ENCODE results near the gene GFRA1. TPM values are rescaled to one million over a fixed set of nuclear protein-coding genes. Genes with fewer than 3 reads are reported as not detected.

Gene GFRA1
- total and polyA plus RNA-seq, 2 experiments from 2014 or later = 1.7 to 5.0 TPM

DNA sequence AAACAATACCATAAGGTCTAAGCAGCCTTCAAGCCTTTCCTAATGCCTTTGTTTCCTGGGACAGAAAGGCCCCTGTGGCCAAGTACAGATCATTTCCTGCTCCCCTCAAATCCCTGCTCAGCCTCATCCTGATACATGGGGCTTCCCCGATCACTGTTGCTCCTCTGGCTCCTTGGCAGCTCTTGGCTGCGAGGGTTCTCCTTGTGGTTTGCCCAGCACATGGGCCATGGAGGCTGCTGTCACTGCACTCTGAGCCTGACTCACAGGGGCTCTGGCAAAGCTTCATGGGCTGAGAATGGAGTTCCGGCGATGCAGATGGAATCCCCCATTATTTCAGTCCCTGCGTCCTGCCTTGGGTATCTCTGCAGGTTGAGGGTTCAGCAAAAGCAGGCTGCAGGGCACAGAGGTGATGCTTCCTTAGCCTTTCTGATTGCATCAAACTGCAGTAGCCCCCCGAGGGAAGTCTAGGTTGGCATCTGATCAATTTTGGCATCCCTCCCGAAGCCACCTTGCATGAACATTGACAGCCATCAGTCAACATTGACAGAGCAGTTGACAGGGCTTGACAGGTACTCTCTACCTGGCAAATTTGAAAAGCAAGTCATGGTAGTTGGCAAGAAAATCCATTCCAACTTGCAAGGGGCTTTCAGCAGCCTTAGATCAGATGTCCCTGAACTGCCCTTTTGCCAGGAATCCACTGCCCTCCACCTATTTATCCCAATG lies 168.6 kb downstream of the GFRA1 start:
- TF ChIP-seq, protein P1, sequence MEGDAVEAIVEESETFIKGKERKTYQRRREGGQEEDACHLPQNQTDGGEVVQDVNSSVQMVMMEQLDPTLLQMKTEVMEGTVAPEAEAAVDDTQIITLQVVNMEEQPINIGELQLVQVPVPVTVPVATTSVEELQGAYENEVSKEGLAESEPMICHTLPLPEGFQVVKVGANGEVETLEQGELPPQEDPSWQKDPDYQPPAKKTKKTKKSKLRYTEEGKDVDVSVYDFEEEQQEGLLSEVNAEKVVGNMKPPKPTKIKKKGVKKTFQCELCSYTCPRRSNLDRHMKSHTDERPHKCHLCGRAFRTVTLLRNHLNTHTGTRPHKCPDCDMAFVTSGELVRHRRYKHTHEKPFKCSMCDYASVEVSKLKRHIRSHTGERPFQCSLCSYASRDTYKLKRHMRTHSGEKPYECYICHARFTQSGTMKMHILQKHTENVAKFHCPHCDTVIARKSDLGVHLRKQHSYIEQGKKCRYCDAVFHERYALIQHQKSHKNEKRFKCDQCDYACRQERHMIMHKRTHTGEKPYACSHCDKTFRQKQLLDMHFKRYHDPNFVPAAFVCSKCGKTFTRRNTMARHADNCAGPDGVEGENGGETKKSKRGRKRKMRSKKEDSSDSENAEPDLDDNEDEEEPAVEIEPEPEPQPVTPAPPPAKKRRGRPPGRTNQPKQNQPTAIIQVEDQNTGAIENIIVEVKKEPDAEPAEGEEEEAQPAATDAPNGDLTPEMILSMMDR (IDR thresholded peaks at IDR 0.05; ENCODE audit: low read depth, low read length) = no peak
- no peaks in the 10 kb centered on the region for H3K4me1 ChIP-seq (ENCODE audit: low read depth)
- no peaks in the 10 kb centered on the region for H3K9me3 ChIP-seq (ENCODE audit: low read depth)
- no peaks in the 10 kb centered on the region for H3K36me3 ChIP-seq
- no peaks in the 10 kb centered on the region for H3K27me3 ChIP-seq
- no peak overlapping the region for H3K4me3 ChIP-seq
- no peak for DNase-seq (ENCODE audit: low read depth in 1 of 2, low spot score in 1 of 2)
- H3K27ac ChIP-seq = no peak overlapping the region

DNA sequence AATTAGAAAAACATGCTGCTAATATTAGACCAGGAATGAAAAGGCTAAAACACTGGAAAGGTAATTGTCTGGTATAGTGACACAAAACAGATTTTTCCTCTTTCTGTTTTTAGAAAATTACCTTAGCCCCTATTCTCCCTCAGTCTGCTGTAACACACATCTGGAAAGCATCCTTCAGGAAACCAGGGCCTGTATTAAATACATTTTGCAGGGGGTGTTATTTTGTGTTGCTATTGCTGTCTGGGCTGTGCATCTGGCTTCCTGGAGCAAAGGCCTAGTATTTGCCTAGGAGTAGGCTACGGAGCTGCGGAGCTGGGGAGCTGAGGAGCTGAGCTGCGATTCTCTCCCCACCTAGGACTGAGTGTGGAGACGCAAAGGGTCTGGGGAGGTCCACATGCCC lies 169.3 kb downstream of the GFRA1 start:
- no peaks in the 10 kb centered on the region for H3K4me1 ChIP-seq (ENCODE audit: low read depth)
- TF ChIP-seq, protein P1 (IDR thresholded peaks at IDR 0.05; ENCODE audit: low read depth, low read length) = no peak
- no peaks in the 10 kb centered on the region for H3K27me3 ChIP-seq
- no peak overlapping the region for H3K27ac ChIP-seq
- H3K4me3 ChIP-seq = no peak overlapping the region
- no peak for DNase-seq (ENCODE audit: low read depth in 1 of 2, low spot score in 1 of 2)
- H3K36me3 ChIP-seq = no peaks in the 10 kb centered on the region
- H3K9me3 ChIP-seq (ENCODE audit: low read depth) = no peaks in the 10 kb centered on the region

DNA sequence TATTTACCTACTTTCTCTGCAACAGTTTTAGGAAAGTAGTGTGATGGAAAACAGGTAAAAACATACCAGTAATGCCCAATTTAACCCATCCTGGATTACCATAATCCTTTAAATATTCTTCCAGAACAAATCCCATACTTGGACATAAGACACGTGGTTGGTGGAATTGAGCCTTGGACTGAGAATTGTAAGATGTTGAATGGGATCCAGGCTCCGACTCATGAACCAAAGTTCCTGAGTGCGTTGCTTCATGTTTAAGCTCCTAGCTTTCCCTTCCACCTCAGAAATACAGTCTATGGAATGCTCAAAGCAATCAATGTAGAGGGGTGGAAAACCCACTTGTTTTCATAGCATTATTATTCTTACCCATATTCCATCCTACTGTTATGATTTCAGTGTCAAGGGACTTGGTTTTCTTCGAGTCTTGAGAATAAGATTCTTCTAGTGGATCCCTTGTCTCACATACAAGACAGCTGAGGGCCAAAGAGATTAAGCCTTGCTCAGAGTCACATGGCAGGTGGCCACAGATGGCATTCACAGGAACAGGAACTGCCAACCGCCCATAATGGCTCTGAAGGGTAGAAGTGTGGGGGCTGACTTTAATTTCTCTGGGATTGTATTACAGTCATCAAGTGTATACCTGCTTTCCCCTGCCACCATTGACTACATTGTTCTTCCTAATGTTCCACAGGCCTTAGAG lies 171.2 kb downstream of the GFRA1 start:
- no peak for DNase-seq (ENCODE audit: low read depth in 1 of 2, low spot score in 1 of 2)
- no peaks in the 10 kb centered on the region for H3K4me1 ChIP-seq (ENCODE audit: low read depth)
- H3K4me3 ChIP-seq = no peak overlapping the region
- TF ChIP-seq, protein P1 (IDR thresholded peaks at IDR 0.05; ENCODE audit: low read depth, low read length) = no peak
- H3K27me3 ChIP-seq = no peaks in the 10 kb centered on the region
- H3K27ac ChIP-seq = no peak overlapping the region
- no peaks in the 10 kb centered on the region for H3K9me3 ChIP-seq (ENCODE audit: low read depth)
- H3K36me3 ChIP-seq = no peaks in the 10 kb centered on the region

DNA sequence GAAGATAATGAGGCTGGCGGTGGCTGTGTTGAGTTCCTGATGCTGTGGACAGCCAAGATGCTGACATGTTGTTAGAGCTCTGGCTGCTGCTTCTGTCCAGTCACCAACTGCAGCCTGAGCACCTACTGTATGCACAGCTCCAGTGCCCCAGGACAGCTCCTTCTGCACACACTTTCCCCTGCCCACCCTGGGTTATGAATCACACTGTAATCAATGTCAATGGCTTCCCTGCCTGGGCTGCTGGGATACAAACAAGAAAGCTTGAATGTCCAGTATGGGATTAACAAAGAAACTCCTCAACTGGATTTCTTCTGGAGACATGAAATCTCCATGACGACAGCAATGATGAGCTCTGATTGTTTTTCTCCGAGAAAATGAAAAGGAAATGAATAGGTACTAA lies 172.0 kb downstream of the GFRA1 start:
- no peaks in the 10 kb centered on the region for H3K4me1 ChIP-seq (ENCODE audit: low read depth)
- TF ChIP-seq, protein P1 (IDR thresholded peaks at IDR 0.05; ENCODE audit: low read depth, low read length) = no peak
- no peak overlapping the region for H3K27ac ChIP-seq
- H3K27me3 ChIP-seq = no peaks in the 10 kb centered on the region
- no peak for DNase-seq (ENCODE audit: low read depth in 1 of 2, low spot score in 1 of 2)
- H3K4me3 ChIP-seq = no peak overlapping the region
- H3K36me3 ChIP-seq = no peaks in the 10 kb centered on the region
- no peaks in the 10 kb centered on the region for H3K9me3 ChIP-seq (ENCODE audit: low read depth)

DNA sequence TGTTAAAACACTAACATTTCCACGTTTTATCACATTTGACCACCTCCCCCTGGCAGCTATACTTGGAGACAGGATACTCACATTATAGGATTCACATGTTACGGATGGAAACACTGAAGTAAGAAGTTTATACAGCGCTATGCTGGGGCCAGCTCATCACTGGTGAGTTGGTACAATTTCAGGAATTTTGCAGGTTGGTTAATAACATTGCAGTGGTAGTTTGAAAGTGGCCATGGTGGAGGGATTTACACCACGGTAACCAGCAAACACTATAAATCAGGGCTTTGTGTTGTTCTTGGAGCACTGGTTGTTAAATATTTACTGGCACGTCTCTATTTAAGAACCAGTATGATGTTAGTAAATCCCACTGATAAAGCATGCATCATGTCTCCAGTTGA lies 174.0 kb downstream of the GFRA1 start:
- no peak overlapping the region for H3K27ac ChIP-seq
- H3K4me3 ChIP-seq = no peak overlapping the region
- DNase-seq (ENCODE audit: low read depth in 1 of 2, low spot score in 1 of 2) = no peak
- H3K36me3 ChIP-seq = no peaks in the 10 kb centered on the region
- no peaks in the 10 kb centered on the region for H3K27me3 ChIP-seq
- no peaks in the 10 kb centered on the region for H3K9me3 ChIP-seq (ENCODE audit: low read depth)
- H3K4me1 ChIP-seq (ENCODE audit: low read depth) = no peaks in the 10 kb centered on the region
- TF ChIP-seq, protein P1 (IDR thresholded peaks at IDR 0.05; ENCODE audit: low read depth, low read length) = no peak

Data from cardiac muscle cell (in vitro differentiated cells and primary cell).